Measurements from ENCODE around the gene RBM18.

Gene RBM18

GRCh38 chr9:122276096-122276495 is 11.5 kb upstream of the RBM18 start:
- no peak for TF ChIP-seq CTCF (IDR thresholded peaks at IDR 0.05; ENCODE audit: low read depth, low read length)
- H3K4me3 ChIP-seq (ENCODE audit: low read depth, low read length), result no peak overlapping the region

GRCh38 chr9:122274055-122274454 is 9.4 kb upstream of the RBM18 start:
- TF ChIP-seq CTCF (IDR thresholded peaks at IDR 0.05; ENCODE audit: low read depth, low read length), result no peak
- no peak overlapping the region for H3K4me3 ChIP-seq (ENCODE audit: low read depth, low read length)

- H3K4me3 ChIP-seq (ENCODE audit: low read depth, low read length), result no peak overlapping the region
- no peak for TF ChIP-seq CTCF (IDR thresholded peaks at IDR 0.05; ENCODE audit: low read depth, low read length)
Observed at GRCh38 chr9:122268041-122268814, 3.6 kb upstream of the RBM18 start.

- TF ChIP-seq CTCF (IDR thresholded peaks at IDR 0.05; ENCODE audit: low read depth, low read length), result no peak
Observed at GRCh38 chr9:122265149-122265915, 692 bp upstream of the RBM18 start.

GRCh38 chr9:122263699-122264349 is 816 bp downstream of the RBM18 start:
- no peak for TF ChIP-seq CTCF (IDR thresholded peaks at IDR 0.05; ENCODE audit: low read depth, low read length)
- H3K4me3 ChIP-seq (ENCODE audit: low read depth, low read length), result peak overlapping the region; percentile 84

More at GRCh38 chr9:122265149-122265915, 692 bp upstream of the RBM18 start:
- H3K4me3 ChIP-seq (ENCODE audit: low read depth, low read length), result peak overlapping the region; percentile 84

- no peak for TF ChIP-seq CTCF (IDR thresholded peaks at IDR 0.05; ENCODE audit: low read depth, low read length)
- H3K4me3 ChIP-seq (ENCODE audit: low read depth, low read length), result no peak overlapping the region
Observed at GRCh38 chr9:122262073-122262472, 2.6 kb downstream of the RBM18 start.
